ENCODE results near the gene CCDC183.
"Not testable (repeated sequence)": the region's sequence is repeated elsewhere in the genome, so short reads cannot be mapped to it uniquely, and the experiment has no call there.

The CCDC183 gene

GRCh38 chr9:136796775-136797347 is 723 bp downstream of the CCDC183 start:
- in situ Hi-C loops (cut with MboI; ENCODE audit: low sequenced_read_pairs), result loop anchor here (25.0 kb wide), 2 partner anchors 240 to 415 kb away; partner anchors contain the start of genes ABCA2, FUT7, NDOR1 and NPDC1

GRCh38 chr9:136798708-136799078 is 2.6 kb downstream of the CCDC183 start:
- in situ Hi-C loops (cut with MboI; ENCODE audit: low sequenced_read_pairs), result loop anchor here (25.0 kb wide), 2 partner anchors 239 to 414 kb away; partner anchors contain the start of genes ABCA2, FUT7, NDOR1 and NPDC1

GRCh38 chr9:136799079-136799853 is 3.1 kb downstream of the CCDC183 start:
- in situ Hi-C loops (cut with MboI; ENCODE audit: low sequenced_read_pairs), result loop anchor here (25.0 kb wide), 2 partner anchors 238 to 413 kb away; partner anchors contain the start of genes ABCA2, FUT7, NDOR1 and NPDC1

GRCh38 chr9:136799854-136800657 is 3.9 kb downstream of the CCDC183 start:
- in situ Hi-C loops (cut with MboI; ENCODE audit: low sequenced_read_pairs), result loop anchor here (25.0 kb wide), 2 partner anchors 237 to 412 kb away; partner anchors contain the start of genes ABCA2, FUT7, NDOR1 and NPDC1

- in situ Hi-C loops (cut with MboI; ENCODE audit: low sequenced_read_pairs), result no loop called here
Measured at GRCh38 chr9:136802321-136802720, 6.2 kb downstream of the CCDC183 start.

- in situ Hi-C loops (cut with MboI; ENCODE audit: low sequenced_read_pairs), result not testable (repeated sequence)
Measured at GRCh38 chr9:136803009-136803550, 6.9 kb downstream of the CCDC183 start.

- in situ Hi-C loops (cut with MboI; ENCODE audit: low sequenced_read_pairs), result no loop called here
Measured at GRCh38 chr9:136803551-136804508, 7.7 kb downstream of the CCDC183 start.

GRCh38 chr9:136804509-136805206 is 8.5 kb downstream of the CCDC183 start:
- in situ Hi-C loops (cut with MboI; ENCODE audit: low sequenced_read_pairs), result no loop called here

- in situ Hi-C loops (cut with MboI; ENCODE audit: low sequenced_read_pairs), result no loop called here
Measured at GRCh38 chr9:136805207-136805740, 9.1 kb downstream of the CCDC183 start.

GRCh38 chr9:136806067-136806466 is 9.9 kb downstream of the CCDC183 start:
- in situ Hi-C loops (cut with MboI; ENCODE audit: low sequenced_read_pairs), result no loop called here

- in situ Hi-C loops (cut with MboI; ENCODE audit: low sequenced_read_pairs), result no loop called here
Measured at GRCh38 chr9:136806631-136807201, 10.6 kb downstream of the CCDC183 start.

- in situ Hi-C loops (cut with MboI; ENCODE audit: low sequenced_read_pairs), result no loop called here
Measured at GRCh38 chr9:136807281-136808074, 11.3 kb downstream of the CCDC183 start, which contains the start of gene RABL6. RABL6 (plus strand) TSS chr9:136807948; CDS start chr9:136808197, 249 bp downstream.

- in situ Hi-C loops (cut with MboI; ENCODE audit: low sequenced_read_pairs), result no loop called here
Measured at GRCh38 chr9:136808075-136808805, 12.1 kb downstream of the CCDC183 start.

- in situ Hi-C loops (cut with MboI; ENCODE audit: low sequenced_read_pairs), result no loop called here
Measured at GRCh38 chr9:136808806-136809158, 12.6 kb downstream of the CCDC183 start.

GRCh38 chr9:136814725-136815421 is 18.7 kb downstream of the CCDC183 start:
- in situ Hi-C loops (cut with MboI; ENCODE audit: low sequenced_read_pairs), result no loop called here

GRCh38 chr9:136815422-136815782 is 19.3 kb downstream of the CCDC183 start:
- in situ Hi-C loops (cut with MboI; ENCODE audit: low sequenced_read_pairs), result no loop called here
